ENCODE measurements around the gene TMOD1. TPM values are rescaled to one million over a fixed set of nuclear protein-coding genes. Genes with fewer than 3 reads are reported as not detected.

The TMOD1 gene
- total and polyA plus RNA-seq, 2 of the 8 experiments (the other 6 are each of a cell fraction or from before 2014, with no cell fraction given) = 0.17 to 0.88 TPM

DNA sequence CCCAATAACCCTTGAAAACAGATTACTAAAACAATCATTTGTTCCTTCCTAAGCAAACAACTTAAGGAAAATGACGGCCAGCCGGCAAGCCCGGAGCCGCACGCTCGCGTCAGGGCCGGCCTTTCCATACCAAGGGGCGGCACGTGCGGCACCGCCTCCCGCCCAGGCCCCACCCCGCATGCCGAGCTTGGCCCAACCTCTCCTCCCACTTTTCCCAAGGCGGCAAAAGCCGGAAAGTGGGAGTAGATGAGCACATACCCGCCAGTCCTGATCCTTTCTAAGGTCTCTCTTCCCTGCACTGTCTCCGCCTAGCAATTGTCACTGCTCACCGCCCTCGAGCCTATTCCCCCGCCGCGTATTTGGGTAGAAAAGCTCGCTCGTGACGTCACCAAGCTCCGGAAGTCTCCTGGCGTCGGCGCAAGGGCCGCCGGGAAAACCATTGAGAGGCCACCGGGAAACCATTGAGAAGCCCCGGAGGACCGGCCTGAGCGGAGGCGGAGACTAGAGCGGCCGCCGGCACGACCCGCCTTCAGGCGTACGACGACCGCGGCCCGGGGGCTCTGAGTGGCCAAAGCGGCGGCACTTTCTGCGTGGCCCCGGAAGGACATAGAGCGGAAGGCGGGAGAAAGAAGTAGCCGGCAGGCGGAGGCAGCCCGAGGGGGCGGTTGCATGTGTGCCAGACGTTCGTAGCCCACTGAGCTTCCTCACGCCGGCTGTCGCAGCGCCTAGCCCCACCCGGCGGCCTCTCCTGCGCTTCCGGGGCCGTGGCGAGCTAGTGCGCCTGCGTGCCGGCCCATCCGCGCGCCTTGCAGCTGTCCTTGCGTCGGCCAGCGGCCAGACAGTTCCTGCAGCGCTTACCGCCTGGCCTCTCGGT, 131.8 kb downstream of the TMOD1 start, which contains the start of the genes NCBP1 and TSTD2 (continued):
- TF ChIP-seq, protein P1, sequence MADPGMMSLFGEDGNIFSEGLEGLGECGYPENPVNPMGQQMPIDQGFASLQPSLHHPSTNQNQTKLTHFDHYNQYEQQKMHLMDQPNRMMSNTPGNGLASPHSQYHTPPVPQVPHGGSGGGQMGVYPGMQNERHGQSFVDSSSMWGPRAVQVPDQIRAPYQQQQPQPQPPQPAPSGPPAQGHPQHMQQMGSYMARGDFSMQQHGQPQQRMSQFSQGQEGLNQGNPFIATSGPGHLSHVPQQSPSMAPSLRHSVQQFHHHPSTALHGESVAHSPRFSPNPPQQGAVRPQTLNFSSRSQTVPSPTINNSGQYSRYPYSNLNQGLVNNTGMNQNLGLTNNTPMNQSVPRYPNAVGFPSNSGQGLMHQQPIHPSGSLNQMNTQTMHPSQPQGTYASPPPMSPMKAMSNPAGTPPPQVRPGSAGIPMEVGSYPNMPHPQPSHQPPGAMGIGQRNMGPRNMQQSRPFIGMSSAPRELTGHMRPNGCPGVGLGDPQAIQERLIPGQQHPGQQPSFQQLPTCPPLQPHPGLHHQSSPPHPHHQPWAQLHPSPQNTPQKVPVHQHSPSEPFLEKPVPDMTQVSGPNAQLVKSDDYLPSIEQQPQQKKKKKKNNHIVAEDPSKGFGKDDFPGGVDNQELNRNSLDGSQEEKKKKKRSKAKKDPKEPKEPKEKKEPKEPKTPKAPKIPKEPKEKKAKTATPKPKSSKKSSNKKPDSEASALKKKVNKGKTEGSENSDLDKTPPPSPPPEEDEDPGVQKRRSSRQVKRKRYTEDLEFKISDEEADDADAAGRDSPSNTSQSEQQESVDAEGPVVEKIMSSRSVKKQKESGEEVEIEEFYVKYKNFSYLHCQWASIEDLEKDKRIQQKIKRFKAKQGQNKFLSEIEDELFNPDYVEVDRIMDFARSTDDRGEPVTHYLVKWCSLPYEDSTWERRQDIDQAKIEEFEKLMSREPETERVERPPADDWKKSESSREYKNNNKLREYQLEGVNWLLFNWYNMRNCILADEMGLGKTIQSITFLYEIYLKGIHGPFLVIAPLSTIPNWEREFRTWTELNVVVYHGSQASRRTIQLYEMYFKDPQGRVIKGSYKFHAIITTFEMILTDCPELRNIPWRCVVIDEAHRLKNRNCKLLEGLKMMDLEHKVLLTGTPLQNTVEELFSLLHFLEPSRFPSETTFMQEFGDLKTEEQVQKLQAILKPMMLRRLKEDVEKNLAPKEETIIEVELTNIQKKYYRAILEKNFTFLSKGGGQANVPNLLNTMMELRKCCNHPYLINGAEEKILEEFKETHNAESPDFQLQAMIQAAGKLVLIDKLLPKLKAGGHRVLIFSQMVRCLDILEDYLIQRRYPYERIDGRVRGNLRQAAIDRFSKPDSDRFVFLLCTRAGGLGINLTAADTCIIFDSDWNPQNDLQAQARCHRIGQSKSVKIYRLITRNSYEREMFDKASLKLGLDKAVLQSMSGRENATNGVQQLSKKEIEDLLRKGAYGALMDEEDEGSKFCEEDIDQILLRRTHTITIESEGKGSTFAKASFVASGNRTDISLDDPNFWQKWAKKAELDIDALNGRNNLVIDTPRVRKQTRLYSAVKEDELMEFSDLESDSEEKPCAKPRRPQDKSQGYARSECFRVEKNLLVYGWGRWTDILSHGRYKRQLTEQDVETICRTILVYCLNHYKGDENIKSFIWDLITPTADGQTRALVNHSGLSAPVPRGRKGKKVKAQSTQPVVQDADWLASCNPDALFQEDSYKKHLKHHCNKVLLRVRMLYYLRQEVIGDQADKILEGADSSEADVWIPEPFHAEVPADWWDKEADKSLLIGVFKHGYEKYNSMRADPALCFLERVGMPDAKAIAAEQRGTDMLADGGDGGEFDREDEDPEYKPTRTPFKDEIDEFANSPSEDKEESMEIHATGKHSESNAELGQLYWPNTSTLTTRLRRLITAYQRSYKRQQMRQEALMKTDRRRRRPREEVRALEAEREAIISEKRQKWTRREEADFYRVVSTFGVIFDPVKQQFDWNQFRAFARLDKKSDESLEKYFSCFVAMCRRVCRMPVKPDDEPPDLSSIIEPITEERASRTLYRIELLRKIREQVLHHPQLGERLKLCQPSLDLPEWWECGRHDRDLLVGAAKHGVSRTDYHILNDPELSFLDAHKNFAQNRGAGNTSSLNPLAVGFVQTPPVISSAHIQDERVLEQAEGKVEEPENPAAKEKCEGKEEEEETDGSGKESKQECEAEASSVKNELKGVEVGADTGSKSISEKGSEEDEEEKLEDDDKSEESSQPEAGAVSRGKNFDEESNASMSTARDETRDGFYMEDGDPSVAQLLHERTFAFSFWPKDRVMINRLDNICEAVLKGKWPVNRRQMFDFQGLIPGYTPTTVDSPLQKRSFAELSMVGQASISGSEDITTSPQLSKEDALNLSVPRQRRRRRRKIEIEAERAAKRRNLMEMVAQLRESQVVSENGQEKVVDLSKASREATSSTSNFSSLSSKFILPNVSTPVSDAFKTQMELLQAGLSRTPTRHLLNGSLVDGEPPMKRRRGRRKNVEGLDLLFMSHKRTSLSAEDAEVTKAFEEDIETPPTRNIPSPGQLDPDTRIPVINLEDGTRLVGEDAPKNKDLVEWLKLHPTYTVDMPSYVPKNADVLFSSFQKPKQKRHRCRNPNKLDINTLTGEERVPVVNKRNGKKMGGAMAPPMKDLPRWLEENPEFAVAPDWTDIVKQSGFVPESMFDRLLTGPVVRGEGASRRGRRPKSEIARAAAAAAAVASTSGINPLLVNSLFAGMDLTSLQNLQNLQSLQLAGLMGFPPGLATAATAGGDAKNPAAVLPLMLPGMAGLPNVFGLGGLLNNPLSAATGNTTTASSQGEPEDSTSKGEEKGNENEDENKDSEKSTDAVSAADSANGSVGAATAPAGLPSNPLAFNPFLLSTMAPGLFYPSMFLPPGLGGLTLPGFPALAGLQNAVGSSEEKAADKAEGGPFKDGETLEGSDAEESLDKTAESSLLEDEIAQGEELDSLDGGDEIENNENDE (IDR thresholded peaks at IDR 0.05; ENCODE audit: insufficient replicate concordance, low read length) = no peak
- TF ChIP-seq SP2 (IDR thresholded peaks at IDR 0.05; ENCODE audit: low read length) (peak; percentile 74), KDM5A (IDR thresholded peaks at IDR 0.05; ENCODE audit: low read length) (no peak), JUND (IDR thresholded peaks at IDR 0.05; ENCODE audit: low read length) (no peak), ASH2L (IDR thresholded peaks at IDR 0.05; ENCODE audit: low read length) (no peak), SIX5 (IDR thresholded peaks at IDR 0.05; ENCODE audit: low read depth, low read length) (no peak)
- TF ChIP-seq, protein P2, sequence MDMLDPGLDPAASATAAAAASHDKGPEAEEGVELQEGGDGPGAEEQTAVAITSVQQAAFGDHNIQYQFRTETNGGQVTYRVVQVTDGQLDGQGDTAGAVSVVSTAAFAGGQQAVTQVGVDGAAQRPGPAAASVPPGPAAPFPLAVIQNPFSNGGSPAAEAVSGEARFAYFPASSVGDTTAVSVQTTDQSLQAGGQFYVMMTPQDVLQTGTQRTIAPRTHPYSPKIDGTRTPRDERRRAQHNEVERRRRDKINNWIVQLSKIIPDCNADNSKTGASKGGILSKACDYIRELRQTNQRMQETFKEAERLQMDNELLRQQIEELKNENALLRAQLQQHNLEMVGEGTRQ (IDR thresholded peaks at IDR 0.05; ENCODE audit: low read length) = peak; percentile 68
- TF ChIP-seq, protein P3, sequence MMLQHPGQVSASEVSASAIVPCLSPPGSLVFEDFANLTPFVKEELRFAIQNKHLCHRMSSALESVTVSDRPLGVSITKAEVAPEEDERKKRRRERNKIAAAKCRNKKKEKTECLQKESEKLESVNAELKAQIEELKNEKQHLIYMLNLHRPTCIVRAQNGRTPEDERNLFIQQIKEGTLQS (IDR thresholded peaks at IDR 0.05; ENCODE audit: insufficient read depth, low read depth, low read length) = no peak

All from H1 (cell line).